NCI-H345 treated with DMSO at 0.1 percent for 48 hours (cell line): ENCODE data around the gene SERP1.

ENCODE experiments used
- DNase-seq: peaks from one replicate; lab custom pipeline; 2025; ENCODE audit not compliant: unreplicated experiment; lab: John Stamatoyannopoulos, UW

The SERP1 gene

DNA sequence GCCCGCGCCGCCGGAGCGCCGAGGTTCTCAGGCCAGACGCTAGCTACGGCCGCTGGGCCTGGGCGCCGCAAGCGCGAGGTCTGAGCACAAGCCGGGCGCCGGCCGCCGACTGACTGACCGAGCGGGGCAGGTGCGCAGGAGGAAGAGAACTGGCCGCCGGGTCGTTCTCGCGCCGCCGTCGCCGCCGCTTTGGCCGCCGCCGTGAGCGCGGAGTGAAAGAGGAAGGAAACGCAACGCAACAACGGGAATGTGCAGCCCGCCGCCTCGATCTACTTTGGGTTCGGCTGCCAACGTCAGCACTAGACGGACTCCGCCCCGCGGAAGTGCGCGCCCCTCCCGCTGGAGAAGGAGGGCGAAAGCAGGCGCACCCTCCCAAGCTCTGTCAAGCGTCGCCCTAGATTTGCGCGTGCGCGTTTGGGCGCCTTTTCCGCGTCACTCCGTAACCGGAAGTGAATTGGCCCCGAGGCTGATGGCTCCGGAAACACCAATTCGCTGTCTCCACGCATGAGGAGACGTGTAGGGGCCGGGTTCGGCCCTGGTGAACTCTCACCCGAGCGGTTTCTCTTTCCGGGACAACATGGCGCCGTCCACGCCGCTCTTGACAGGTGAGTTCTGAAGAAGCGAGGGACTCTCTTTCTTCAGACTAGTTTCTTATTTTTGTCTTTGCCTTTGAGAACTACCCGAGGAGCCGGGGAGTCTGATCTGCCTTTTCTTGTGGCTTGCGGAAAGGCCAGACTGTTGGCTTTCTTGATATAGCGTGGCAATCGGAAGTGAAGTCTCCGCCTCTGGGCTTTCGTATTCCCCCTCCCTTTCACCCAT is at the start of gene SERP1, which contains the start of gene EIF2A:
Gene SERP1 (minus strand): TSS at position 271 of the 819 bp plus-strand sequence. CDS start 361 bp downstream, outside the sequence.
Gene EIF2A (plus strand): TSS at position 562 of the 819 bp plus-strand sequence. CDS start 16 bp downstream, at position 578.
- peak; percentile 92 for DNase-seq

DNA sequence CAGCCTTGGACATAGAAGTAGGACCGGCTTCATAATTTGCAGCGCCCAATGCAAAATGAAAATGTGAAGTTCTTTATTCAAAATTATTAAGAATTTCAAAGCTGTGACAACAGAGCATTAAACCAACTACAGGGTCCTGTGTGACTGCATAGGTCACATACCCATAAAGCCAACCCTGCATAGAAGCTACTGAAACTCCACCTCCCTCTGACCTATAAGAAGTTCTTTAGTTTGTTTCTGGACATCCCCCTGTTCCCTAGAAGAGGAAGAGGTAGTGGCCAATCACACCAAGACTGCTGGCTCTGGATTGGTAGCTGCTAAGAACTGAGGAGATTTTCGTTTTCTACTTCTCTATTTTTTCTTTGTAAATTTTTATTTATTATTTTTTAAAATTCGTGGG is 47.9 kb upstream of the SERP1 start:
- no peak for DNase-seq

DNA sequence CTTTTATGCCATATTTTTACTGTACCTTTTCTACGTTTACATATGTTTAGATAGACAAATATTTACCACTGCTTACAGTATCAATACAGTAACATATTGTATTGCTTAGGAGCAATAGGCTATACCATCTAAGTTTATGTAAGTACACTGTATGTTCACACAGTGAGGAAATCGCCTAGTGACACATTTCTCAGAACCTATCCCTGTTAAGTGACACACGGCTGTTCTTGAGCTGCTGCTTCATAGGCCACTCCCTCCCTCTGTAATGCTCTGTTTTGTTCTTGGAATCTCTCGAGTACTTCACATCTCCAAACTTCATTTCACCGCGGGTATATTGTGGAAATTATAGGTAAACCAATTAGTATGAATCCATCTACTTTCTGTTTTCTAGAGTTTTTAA is 43.5 kb upstream of the SERP1 start:
- no peak for DNase-seq

DNA sequence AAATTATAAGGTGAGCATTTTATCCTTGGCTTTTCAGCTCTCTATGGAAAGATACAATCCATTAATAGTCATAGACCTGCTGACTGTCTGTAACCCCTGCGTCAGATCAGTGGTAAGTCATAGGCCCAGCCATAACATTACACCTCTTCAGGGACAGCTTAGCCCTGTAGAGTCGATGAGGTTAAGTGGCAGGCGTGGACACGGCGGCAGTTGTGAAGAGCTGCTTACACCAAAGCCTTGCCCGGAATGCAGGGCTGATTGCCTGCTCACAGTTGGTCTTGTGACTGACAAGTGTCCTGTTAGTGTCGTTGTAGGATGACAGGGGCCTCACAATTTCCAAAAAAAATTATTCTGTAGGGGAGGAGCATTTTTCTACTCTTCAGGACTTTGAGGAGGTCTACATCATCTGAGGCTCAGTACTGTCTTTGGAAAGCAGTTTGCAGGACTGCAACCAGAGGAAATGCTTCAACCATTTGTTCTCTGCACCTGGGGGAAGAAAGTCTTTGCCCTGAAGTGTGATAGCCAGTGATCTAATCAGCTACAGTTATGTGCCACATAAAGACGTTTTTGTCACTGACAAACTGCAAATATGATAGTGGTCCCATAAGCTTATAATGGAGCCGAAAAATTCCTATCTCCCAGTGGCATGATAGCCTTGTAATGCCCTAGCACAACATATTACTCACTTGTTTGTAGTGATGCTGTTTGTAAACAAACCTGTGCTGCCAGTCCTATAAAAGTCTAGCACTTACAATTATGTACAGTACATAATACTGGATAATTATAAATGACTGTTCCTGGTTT is 41.9 kb upstream of the SERP1 start:
- no peak for DNase-seq

DNA sequence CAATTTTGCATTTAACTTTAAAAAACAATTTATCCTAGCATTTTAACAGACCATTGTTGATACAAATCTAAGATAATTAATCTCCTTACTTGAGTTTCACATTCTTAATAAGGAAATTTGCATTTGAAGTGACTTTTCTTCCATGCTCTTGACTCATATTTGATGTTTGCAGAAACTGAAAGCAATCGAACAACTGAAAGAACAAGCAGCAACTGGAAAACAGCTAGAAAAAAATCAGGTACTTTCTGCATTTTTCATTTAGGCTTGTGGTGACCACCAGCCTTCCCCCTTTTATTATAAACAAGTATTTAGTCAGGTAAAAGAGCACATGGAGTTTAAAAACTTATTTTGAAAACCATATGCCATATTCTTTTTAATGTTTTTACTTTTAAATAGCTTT is 36.7 kb upstream of the SERP1 start:
- no peak for DNase-seq

DNA sequence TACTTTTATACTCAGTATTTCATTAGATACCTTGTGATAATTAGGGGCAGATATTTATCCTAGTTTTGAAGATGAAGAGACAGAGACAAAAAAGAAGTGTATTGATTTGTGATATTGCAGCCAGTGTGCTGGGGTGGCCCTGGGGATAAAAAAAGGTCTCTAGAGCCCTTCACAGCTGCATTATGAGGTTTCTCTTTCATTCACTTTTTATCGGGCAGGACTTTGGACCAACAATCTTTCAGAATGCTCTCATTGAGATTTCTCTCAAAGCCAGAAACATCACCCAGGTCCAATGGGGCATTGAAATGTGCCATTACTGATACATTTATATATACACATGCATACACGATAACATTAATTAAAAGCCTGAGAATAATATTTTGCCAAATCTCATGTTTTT is 36.3 kb upstream of the SERP1 start:
- DNase-seq: no peak

DNA sequence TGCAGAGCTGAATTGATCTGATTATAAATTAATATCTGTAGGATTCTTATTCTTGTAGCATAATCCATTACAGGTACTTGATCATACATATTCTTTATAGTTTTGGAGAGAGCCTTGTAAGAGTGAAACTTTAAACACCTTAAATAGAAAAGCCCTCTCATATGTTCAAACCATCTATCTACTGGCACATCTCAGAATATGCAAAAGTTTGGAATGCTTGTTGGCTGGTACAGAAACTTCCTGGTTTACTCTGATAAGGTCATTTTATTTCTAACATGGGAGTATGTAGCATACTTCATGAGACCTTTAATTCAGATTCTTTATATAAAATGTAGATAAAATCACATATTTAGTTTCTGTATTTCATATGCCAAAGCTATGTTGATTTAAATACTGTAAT is 34.9 kb upstream of the SERP1 start:
- no peak for DNase-seq

DNA sequence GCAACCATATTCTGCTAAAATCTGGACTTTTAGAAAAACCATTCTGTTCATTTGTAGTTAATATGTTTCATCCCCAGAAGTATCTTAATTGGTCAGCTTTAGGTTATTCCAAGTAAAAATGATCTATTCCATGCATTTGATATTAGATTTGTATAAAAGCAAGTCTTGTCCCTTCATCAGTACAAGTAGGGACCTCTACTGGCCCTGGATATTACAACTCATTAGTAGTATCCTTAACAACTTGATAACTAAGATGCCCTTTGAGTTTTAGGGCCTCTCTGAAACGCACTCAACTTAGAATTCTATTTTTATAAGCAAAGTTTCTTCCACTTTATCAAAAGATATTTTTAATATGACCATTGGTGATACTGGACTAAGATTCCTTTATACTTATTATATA is 31.6 kb upstream of the SERP1 start:
- DNase-seq: no peak

DNA sequence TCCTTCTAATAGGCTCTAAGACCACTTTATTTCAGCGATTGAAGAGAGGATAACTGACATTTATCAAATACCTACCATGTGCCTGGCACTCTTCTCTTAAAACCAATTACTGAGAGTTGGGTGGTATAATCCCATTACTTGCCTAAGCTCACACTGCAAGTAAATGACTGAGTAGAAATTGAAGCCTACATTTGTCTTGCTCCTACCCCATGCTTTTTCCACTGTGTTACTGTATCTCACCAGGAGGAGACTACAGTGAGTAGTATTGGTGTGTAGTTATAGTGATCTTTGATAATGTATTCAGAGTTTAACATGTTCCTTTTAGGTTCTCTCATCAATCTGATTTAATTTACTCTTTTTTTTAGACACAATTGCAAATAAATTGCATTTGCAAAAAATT is 21.0 kb upstream of the SERP1 start:
- no peak for DNase-seq

DNA sequence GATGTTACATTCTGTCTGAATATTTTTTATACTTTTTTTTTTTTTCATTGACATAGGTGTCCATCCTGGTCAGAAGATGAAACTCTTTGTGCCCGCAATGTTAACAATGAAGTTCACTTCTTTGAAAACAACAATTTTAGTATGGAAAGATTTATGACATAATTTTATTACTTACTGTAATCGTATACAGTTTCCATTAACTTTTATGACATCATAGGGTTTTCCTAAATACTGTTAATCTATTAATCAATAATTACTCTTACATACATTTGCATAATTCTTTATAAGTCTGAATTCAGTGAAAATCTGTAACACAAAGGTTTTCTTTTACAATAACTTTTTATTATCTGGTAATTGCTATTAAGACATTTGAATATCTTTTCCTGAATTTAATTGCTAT is 17.9 kb upstream of the SERP1 start:
- DNase-seq: no peak

DNA sequence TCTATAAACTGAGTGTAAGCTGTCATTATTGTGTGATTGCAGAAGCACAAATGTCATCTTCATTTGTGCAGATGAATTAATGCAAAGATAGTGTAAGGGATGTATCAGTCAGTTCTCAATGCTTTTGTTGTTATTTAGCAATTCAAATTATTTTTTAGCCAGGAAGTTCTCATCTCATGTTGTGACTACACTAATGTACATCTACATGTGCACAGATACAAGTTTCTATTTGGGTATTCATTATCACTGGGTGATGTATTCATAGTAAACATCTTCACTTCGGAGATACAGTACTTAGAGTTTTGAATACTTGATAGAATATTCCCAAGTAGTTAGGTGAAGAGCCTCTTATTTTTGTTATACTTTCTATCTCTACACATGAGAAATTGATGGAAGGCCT is 11.4 kb upstream of the SERP1 start:
- DNase-seq: no peak

DNA sequence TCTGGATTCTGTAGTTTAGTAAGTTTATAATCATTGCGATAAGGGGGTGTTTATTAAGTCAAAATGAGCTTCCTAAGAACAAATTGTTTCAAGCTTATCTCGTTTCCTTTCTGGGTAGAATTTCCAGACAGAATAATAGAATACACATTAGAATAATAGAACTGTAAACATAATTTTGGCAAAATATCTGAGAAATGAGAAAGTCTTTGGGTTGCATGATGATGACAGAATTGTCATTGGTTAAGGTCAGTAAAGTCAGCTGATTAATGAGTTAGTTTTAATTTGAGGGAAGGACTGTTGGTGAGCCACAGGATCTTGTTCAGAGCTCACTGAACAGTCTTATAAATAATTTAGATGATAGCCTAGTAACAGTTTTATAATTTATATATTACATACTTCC is 10.5 kb upstream of the SERP1 start:
- DNase-seq: no peak

DNA sequence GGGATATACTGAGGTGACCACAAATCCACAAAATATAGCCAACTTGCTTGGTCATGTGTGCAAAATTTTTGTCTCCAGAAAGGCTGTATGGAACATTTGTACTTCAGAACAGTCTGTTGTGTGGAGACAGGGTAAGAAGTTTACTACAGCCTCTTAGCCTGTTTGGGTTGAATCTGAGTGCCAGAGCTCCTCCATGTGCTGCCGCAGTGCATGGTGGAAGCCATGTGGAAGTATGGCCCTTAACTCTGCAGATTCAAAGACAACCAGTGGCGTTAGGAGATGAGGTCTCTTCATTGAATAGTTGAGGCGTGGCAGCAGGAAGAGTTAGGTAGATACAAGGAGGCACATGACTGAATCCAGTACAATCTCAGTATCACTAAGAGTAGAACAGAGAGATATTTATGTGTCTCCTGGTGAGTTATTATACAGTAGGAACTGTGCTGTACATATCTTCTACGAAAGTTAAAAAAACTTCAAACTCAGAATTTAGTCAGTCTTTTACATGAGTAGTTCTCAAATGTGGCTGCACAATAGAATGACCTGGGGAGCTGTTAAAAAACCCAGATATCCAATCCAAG is 9.7 kb upstream of the SERP1 start:
- no peak for DNase-seq

DNA sequence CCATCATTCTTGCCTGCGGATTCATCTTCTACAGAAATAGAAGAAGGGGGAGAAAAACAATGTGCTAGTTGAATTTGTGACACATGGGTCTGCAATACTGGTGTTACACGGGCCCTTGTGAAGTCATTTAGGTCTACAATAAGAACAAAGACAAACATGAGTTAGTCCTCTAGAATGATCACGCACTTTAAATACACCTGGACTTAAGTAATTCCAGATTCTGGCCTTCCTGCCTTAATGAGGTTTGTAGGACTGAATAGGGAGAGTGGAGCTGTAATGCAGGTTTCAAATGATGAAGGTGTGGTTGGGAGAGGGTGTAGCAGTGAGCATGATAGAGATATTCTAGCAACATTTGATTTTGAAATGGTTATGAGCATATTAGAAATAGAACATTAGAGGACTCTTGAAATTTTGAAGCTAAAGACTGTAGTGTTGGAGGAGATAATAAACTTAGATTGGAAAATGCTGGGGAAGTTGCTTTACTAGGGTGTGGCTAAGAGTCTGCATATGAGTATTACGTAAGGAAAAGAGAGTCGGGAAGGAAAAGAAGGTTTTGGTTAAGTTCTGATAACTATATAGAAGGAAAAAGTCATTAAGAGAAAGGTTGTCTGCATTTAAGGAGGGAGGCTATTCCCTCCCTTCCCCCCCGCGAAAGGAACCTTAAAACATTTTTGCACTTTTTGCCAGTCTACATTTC is 897 bp upstream of the SERP1 start:
- no peak for DNase-seq

DNA sequence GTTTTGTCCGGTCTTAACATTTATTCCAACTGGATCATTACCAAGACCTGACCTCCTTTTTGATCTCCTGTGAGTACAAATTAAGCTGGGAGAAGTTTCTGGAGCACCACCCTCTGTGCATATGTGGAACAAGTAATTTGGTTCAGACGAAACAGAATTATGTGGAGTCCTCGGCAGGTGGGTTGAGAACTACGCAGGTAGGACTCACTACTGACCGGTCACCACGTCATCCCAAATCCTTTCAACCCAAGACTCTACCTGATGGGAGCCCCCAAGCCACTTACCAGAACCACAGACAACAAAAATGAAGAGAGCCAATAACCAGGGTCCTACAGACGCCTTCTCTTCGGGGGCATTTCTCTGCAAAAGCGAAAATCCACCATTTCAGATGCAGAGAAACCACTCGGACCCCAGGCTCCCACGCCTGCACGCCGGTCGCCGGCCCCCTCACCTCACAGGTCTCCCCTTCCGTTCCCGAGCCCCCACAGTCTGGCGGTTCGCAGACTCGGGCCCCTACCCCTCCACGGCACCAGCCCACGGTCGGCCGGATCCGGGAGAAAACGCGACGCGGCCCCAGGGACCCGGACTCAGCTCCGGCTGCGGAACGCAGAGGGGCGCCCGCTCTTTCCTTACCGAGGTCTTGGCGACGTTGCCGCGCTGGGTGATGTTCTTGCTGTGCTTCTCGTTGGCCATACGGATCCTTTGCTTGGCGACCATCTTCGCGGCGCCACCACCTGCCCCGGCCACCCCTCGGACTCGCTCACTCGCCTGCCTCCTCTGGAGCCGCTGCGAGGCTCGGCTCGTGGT is 674 bp downstream of the SERP1 start:
- no peak for DNase-seq

DNA sequence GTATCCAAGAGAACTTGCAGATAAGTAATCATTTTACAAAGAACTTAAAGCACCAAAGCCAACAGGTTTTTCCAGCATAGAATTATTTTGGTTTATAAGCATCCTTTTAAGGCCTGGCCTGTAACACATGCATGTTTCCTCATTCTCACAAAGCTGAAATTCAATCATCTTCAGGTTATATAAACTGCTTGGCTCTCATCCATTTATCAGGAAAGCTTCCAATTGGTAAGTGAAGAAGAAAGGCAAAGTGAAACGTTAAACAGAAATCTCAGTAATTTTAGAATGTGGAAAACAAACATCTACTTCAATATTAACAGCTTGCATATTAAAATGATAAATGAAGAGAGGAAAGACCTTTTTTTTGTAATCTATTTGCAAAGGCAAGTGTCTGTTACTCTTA is 1.6 kb downstream of the SERP1 start:
- DNase-seq: no peak

DNA sequence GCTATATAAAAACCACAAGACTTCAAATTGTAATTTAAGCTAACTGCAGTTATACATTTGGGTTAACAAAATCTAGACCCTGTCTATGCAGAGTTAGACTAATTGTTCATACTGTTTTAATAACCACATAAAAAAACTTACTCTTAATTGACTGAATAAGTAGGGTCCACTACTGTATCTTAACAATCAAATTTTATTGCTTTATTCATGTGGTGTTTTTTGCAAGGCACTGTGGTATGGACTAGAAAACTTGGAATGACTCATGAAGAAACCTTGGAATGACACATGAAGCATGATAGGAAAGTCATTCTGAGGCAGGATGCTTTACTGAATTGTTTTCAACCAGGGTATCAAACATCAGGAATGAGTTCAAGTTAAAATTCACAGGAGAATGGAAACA is 2.3 kb downstream of the SERP1 start:
- no peak for DNase-seq

DNA sequence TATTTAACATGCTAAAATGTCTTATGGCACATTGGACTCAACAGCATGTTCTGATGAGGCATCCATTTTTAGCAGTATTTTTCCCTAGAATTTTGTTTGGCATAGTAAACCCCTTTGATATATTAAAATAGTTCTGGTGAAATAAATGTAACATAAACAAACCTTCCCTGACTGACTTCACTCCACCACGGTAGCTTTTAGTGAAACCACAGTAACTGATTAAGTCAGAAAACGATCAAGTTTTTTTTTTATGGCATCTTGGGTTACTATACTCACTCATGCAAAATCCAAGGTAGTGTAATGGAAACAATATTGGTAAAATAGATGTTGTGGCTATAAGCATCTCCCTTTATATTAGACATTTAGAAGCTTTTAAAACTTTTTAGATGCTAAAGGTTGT is 2.8 kb downstream of the SERP1 start:
- DNase-seq: no peak

DNA sequence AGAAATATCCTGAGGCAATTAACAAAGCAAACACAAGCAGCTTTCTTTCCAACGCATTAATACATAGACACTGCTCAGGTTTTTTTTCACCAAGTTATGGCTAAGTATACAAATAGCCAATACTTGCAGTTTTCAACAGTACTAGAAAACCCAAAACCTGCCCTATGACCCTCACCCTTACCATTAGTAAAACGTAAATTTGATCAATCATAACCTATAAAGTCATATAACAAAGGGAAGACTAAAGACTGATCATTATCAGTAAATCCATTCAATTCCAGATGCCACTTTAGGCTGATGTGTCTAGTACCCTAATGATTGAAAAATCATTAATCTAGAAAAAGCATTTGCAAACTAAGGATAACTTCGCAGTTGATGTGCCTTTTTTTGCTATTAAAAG is 3.2 kb downstream of the SERP1 start:
- DNase-seq: no peak

DNA sequence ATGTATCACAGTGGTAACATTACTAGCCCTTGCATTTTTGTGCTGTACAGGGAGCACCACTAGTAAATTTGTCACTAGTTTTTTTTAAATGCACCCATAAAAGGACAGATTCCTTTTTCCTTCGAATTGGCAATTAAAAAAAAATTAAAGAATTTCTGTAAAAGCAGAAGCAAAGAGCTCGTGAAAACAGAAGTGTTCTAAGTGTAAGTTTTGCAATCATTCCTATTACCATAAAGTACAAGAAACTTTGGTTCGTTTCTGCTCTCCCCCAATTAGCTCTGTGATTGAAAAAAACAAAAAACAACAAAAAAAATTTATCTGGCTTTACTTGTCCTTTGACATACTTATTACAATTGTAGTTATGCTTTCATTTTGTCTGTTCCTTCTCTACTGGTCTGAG is 5.3 kb downstream of the SERP1 start:
- no peak for DNase-seq

DNA sequence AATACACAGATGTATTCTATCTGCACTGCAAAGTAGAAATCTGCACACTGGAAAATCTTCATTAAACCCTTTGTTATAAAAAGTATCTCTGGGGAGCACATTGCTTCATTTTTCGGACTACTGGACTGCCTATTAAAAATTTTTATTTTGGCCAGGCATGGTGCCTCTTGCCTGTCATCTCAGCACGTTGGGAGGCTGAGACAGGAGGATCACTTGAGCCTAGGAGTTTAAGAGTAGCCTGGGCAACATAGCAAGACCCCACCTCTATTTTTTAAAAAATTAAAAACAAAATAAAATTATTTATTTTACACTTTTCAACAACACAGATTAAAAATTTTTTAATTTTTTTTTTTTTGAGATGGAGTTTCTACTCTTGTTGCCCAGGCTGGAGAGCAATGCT is 6.0 kb downstream of the SERP1 start:
- no peak for DNase-seq
